Umbilical cord (tissue), 2 donors: ENCODE results near the gene KRT7. TPM values are rescaled to one million over a fixed set of nuclear protein-coding genes. Genes with fewer than 3 reads are reported as not detected.
A peak's percentile ranks its signal among the peaks of the same experiment; 100 is the strongest.

Experiments
- DNase-seq: peaks from one replicate; pipeline ENCODE4 v3.0.0-alpha.2; 2015; ENCODE audit warnings: low spot score
- total RNA-seq: library from RNA; depleted of rRNA; stranded (reverse); fragments of >200 nt; gene quantifications from one replicate; pipeline ENCODE4 v1.2.3, GENCODE V29; 2014; ENCODE audit warnings: low replicate concordance; ENCODE audit not compliant: insufficient read depth

KRT7 gene
- total RNA-seq, 1 donor from 2014 or later = 7.7 TPM

DNA sequence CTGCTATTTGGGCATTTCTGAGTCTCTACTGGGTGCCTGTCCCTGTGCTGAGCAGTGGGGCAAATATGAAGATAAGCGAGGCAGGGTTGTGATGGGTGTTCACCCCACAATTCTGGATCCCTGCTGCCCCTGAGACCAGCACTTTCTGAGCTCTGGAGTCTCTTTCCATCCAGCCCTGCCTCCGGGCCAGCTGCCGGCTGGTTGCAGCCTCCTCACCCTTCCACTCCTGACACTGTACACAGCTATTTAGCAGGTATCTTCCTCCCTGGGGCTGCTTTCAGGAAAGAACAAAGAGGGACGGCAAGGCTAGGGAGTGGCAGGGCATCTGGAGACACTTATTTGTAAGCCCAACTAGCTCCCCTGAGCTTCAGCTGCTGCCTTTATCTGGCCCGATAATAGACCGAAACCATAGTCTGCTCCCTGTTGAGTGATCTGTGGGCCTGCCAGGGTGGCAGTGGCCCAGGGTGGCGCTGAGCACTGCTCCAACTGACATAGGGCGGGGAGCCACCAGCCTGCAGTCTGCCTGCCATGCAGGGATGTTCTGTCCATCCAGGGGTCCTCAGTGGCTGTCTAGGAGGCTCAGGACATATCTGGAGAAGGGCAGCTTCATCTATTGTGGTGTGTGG, 33.6 kb upstream of the KRT7 start:
- no peak for DNase-seq

GRCh38 chr12:52200086-52200780, 32.8 kb upstream of the KRT7 start:
- DNase-seq = peak; percentile 38

DNA sequence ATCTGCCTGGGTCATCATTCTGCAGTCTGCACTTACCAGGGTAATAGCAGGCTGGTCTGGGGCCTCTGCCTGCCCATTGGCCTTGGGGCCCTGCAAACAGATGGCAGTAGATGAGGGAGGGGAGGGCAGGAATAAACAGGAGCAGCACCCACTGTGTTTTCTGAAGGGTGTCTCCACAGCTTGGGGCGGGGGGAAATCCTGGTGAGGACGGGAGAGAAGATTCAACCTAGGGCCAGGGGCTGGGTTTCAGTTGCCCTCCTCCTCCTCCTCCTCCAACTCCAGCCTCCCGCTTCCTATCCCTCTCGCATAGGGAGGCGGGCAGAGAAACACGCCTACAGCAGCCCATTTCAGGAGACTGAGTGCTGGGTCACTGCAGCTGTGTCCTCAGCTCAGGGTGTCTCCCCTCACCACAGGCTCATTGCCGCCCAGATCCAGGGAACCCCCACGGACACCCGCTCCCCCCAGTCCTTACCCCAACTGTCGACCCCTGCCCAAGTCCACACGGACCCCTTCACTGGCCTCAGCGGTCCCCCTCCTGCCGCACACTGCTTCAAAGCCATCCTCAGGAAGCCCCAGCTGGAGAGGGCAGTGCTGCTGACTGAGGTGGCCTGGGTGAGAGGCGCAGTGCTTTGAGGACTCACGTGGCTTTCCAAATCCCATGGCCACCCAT, 32.1 kb upstream of the KRT7 start:
- DNase-seq = no peak

GRCh38 chr12:52201451-52201839, 31.6 kb upstream of the KRT7 start:
- no peak for DNase-seq

GRCh38 chr12:52202361-52203078, 30.5 kb upstream of the KRT7 start:
- DNase-seq = no peak

GRCh38 chr12:52203079-52203921, 29.7 kb upstream of the KRT7 start:
- peak; percentile 63 for DNase-seq

- no peak for DNase-seq
These were observed 28.7 kb upstream of the KRT7 start for GRCh38 chr12:52204095-52204930.

DNA sequence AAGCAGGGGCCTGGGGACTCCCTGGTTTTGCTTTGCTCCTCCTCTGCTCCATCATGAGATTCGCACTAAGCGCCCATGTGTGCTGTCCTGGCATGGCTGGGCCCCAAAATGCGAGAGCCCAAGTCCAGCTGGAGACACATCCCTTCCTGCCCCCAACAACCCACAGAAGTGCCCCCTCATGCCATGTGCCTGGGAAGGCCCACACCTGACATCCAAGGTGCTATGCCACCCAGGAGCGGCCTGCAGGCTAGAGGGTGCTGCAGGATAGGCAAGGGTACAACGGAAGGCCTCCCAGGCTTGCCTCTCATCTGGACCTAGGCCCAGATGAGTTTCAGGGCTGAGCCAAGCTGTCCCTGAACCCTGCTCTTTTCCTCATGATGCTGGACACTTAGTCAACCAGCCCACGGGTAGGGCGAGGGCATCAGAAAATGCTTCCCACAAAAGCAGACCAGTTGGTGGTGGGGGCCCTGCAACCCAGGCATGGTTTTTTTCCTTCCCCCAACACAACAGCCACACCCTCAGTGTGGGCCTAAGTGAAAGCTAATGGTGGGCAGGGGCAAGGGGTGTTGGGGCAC, 28.0 kb upstream of the KRT7 start:
- no peak for DNase-seq

DNA sequence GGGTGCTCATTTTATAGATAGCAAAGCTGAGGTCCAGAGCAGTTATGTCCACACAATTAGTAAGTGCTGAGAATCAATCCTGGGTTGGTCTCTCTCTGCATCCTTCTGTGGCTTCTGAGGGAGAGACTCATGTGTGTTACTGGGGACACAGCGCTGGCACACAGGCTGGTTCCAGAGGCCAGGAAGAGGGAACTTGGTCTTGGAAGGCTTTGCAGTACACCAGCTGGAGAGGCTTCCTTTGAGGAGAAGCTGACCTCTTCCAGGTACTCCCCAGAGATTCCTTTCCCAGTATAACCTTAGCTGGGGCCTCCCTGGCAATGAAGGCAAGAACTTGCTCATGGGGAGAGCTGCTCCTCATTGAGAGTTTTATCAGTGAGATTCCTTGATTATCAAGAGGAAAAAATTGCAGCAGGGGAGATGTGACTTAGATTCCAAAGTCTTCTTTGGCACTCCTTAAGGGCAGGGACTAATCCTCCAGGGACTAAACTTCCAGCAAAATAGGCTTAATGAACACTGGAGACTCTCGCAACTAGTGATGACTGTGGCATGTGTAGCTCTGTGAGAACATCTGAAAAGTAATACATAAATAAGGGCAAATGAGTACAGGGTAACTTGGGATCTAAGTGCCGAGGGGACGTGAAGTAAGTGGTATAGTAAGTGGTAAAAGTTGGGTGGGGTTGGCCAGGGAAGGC, 27.3 kb upstream of the KRT7 start:
- no peak for DNase-seq

- no peak for DNase-seq
These were observed 26.6 kb upstream of the KRT7 start for GRCh38 chr12:52206304-52207040.

GRCh38 chr12:52207106-52207505, 25.9 kb upstream of the KRT7 start:
- no peak for DNase-seq

DNA sequence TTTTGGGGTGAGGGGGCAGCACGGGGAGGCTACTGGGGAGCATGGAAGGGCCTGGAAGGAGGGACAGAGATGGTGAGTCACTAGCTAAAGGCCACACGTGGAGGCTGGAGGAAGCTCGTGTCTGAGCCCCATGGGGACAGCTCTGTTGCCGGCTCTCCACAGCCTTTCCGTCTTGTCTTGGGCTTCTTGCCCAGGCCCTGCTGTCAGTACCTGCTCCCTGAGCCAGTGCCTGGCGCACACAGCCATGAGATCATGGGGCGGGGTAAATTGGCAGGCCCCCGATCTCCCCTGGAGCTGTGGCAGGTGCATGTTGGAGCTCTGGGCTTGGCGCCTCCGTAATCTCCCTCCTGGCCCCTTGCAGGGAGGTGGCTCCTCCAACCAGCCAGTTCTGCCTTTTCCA, 25.1 kb upstream of the KRT7 start:
- DNase-seq = no peak

GRCh38 chr12:52208424-52209165, 24.4 kb upstream of the KRT7 start:
- DNase-seq = no peak

DNA sequence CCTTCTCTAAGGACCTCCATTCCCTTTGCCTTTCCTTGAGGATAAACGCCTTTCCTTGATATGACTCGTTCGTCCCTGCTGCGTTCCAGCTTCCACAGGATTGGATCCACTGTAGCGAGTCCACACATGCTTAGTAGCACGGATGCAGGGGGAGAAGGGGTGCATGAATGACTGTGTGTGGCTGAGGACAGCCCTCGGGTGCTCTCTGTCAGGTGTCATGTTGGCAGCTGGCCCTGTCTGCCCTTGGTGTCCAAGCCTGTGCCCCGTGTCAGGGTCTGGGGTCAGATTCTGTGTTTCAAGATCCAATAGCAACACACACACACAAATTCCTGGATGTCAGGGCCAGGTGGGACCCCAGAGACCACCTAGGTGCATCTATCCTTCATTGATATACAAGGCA, 23.7 kb upstream of the KRT7 start:
- DNase-seq = no peak

GRCh38 chr12:52210186-52210924, 22.7 kb upstream of the KRT7 start:
- no peak for DNase-seq

DNA sequence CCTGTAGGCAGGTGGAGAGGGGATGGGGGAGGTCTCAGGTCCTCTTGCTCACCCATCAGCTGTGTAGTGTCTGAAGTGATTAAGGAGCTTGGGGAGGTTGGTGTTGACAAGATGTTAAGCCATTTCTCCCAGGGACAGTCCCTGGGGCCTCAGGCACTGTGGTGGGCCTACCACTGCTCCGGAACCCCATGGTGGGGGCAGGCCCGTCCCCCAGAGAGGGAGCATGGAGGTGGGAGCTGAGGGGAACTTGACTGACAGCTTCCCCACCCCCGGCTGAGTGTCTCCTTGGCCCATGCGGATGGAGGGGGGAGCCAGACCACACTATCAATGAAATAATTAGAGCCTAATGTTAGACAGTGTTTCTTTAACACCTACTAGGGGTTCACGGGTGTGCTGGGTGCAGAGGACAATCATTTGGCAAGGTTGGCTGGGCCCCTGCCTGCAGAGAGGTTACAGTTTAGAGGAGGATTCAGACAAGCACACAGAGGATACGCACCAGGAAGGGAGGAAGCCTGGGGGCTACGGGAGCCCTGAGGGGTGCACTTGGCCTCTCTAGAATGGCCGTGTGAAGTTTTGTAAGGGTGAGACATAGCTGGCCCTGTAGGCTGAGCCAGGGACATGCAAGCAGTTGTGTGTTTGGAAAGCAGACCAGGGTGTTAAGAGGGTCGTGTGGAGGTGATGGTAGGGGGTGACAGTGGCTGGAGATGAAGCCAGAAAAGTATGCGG, 22.0 kb upstream of the KRT7 start:
- DNase-seq = no peak
